A549 (cell line): ENCODE results near the gene KRT35. TPM values are rescaled to one million over a fixed set of nuclear protein-coding genes. Genes with fewer than 3 reads are reported as not detected.

ENCODE experiments used
- ATAC-seq, 2 experiments: fragments of 200-7000 bp in 1 of 2; fragments of >200 bp in 1 of 2; cut with Nextera tagmentation in 1 of 2; cut with Tn5 transposase in 1 of 2; 3 replicates each; pipeline versions ENCODE4 v1.8.0 to v1.9.1; 2018 to 2020; ENCODE audit warnings: mild to moderate bottlenecking in 1 of 2, moderate library complexity in 1 of 2
- CTCF ChIA-PET: fragments of 300-600 bp; sonication (Branson Sonifier 250); formaldehyde crosslinking; extraction: SDS; loops from one replicate; lab custom pipeline; 2021; ENCODE audit warnings: antibody characterized with exemption, inconsistent platforms; lab: Yijun Ruan, JAX
- POLR2A ChIA-PET: fragments of 350-600 bp; formaldehyde crosslinking; extraction: SDS; loops from one replicate; lab custom pipeline; 2021; ENCODE audit warnings: antibody characterized with exemption, inconsistent platforms; lab: Yijun Ruan, JAX
- DNase-seq, 2 experiments: peaks; one replicate each; pipeline versions ENCODE4 v3.0.0 to v3.0.0-alpha.2; 2011 to 2016; ENCODE audit warnings: low read depth in 1 of 2, low spot score in 1 of 2
- FAIRE-seq: peaks from 2 replicates; lab custom pipeline; 2011; peaks lifted over from hg19 to GRCh38; lab: Jason Lieb, UNC
- H3K27ac ChIP-seq, 2 experiments: fragments of >200 bp; sonication (Bioruptor Twin); formaldehyde crosslinking; 3 replicates each; pipeline ENCODE4 v1.5.1; 2016 to 2017
- H3K4me1 ChIP-seq: fragments of >200 bp; sonication (Bioruptor Twin); formaldehyde crosslinking; 3 replicates; pipeline ENCODE4 v1.6.1; 2016
- H3K4me2 ChIP-seq: fragments of >200 bp; sonication (Bioruptor Twin); formaldehyde crosslinking; 3 replicates; pipeline ENCODE4 v1.6.1; 2016
- H3K4me3 ChIP-seq: fragments of >200 bp; sonication (Bioruptor Twin); formaldehyde crosslinking; 3 replicates; pipeline ENCODE4 v1.5.1; 2016
- H3K9me3 ChIP-seq: fragments of >200 bp; sonication (Bioruptor Twin); formaldehyde crosslinking; 3 replicates; pipeline ENCODE4 v1.6.1; 2016
- CBX8 ChIP-seq: fragments of 200-600 bp; sonication (generic); IDR thresholded peaks from 2 replicates; pipeline ENCODE4 v1.6.1; 2016
- CHD4 ChIP-seq: fragments of 200-600 bp; sonication (generic); IDR thresholded peaks from 2 replicates; pipeline ENCODE4 v1.6.1; 2016; ENCODE audit warnings: antibody characterized with exemption, mild to moderate bottlenecking, borderline replicate concordance
- EP300 ChIP-seq, 2 experiments: fragments of >200 bp; sonication (Bioruptor Twin); formaldehyde crosslinking; IDR thresholded peaks; 2 replicates in 1 of 2; 3 replicates in 1 of 2; pipeline ENCODE4 v1.6.1; 2016 to 2017
- GATA3 ChIP-seq: IDR thresholded peaks from 2 replicates; pipeline ENCODE4 v1.6.1; 2012; ENCODE audit warnings: borderline replicate concordance
- HDAC2 ChIP-seq: fragments of 200-600 bp; sonication (generic); IDR thresholded peaks from 2 replicates; pipeline ENCODE4 v1.6.1; 2016
- HEYL ChIP-seq: fragments of 250-450 bp; sonication (Bioruptor Pico); IDR thresholded peaks from 2 replicates; pipeline ENCODE4 v1.8.0; 2021; ENCODE audit warnings: mild to moderate bottlenecking, moderate library complexity
- HOXB13 ChIP-seq: fragments of 250-450 bp; sonication (Bioruptor Pico); IDR thresholded peaks from 2 replicates; pipeline ENCODE4 v1.5.0; 2020; ENCODE audit warnings: low read depth, mild to moderate bottlenecking, moderate library complexity
- HOXB5 ChIP-seq: fragments of 250-450 bp; sonication (Bioruptor Pico); IDR thresholded peaks from 2 replicates; pipeline ENCODE4 v1.5.0; 2020; ENCODE audit warnings: mild to moderate bottlenecking, moderate library complexity
- KDM1A ChIP-seq: fragments of 200-600 bp; sonication (generic); IDR thresholded peaks from 2 replicates; pipeline ENCODE4 v1.6.1; 2016; ENCODE audit warnings: low read depth, mild to moderate bottlenecking
- KDM5A ChIP-seq: fragments of 200-600 bp; sonication (generic); IDR thresholded peaks from 2 replicates; pipeline ENCODE4 v1.6.1; 2016; ENCODE audit warnings: antibody characterized with exemption, mild to moderate bottlenecking
- MAX ChIP-seq: IDR thresholded peaks from 2 replicates; pipeline ENCODE4 v1.6.1; 2012
- MYC ChIP-seq: IDR thresholded peaks from 2 replicates; pipeline ENCODE4 v1.6.1; 2012; ENCODE audit warnings: mild to moderate bottlenecking, inconsistent platforms, low read length, improper control_type of control experiment, borderline replicate concordance
- POLR2AphosphoS2 ChIP-seq: conservative IDR thresholded peaks from 2 replicates; pipeline ENCODE4 v1.6.1; 2012; ENCODE audit warnings: low read length, improper control_type of control experiment, inconsistent platforms
- RFX5 ChIP-seq: fragments of 450-650 bp; IDR thresholded peaks from 2 replicates; pipeline ENCODE4 v1.7.1; 2014; ENCODE audit warnings: antibody characterized with exemption, mild to moderate bottlenecking, moderate library complexity
- TFCP2L1 ChIP-seq: fragments of 250-450 bp; sonication (Bioruptor Pico); IDR thresholded peaks from 2 replicates; pipeline ENCODE4 v1.5.0; 2021; ENCODE audit warnings: mild to moderate bottlenecking
- ZC3H11A ChIP-seq: fragments of 450-650 bp; IDR thresholded peaks from 2 replicates; pipeline ENCODE4 v1.6.1; 2014; ENCODE audit warnings: antibody characterized with exemption, mild to moderate bottlenecking
- ZNF302 ChIP-seq: fragments of 250-450 bp; sonication (Bioruptor Pico); IDR thresholded peaks from 2 replicates; pipeline ENCODE4 v1.9.0; 2021; ENCODE audit warnings: inconsistent platforms, mild to moderate bottlenecking, moderate library complexity
- ZSCAN20 ChIP-seq: fragments of 250-450 bp; sonication (Bioruptor Pico); IDR thresholded peaks from 2 replicates; pipeline ENCODE4 v1.8.0; 2022; ENCODE audit warnings: mild to moderate bottlenecking, moderate library complexity
- WGBS: methylation state at CpG from one replicate; pipeline ENCODE4 v1.1.6; 2017; ENCODE audit errors: missing lambda C conversion rate; 5-methylcytosine and 5-hydroxymethylcytosine counted together
- polyA plus RNA-seq, 4 experiments: library from polyadenylated mRNA; depleted of rRNA in 3 of 4; stranded (reverse); fragments of >200 nt; fragmentation: RNase III in 1 of 4; extraction: RNeasy Plus Mini Kit Qiagen cat#74134 plus additional on column Dnase treatment in 1 of 4; gene quantifications; 2 replicates in 3 of 4; 3 replicates in 1 of 4; pipeline ENCODE4 v1.2.3, GENCODE V29; 2011 to 2017
- TF ChIP-seq, protein P1 (sequence below): IDR thresholded peaks from 2 replicates; pipeline ENCODE4 v1.6.1; 2012
- TF ChIP-seq, protein P2 (sequence below): fragments of 250-450 bp; sonication (Bioruptor Pico); IDR thresholded peaks from 2 replicates; pipeline ENCODE4 v1.5.0; 2021; ENCODE audit warnings: mild to moderate bottlenecking, moderate library complexity, borderline replicate concordance
- TF ChIP-seq, protein P3 (sequence below): fragments of 200-600 bp; sonication (generic); IDR thresholded peaks from 2 replicates; pipeline ENCODE4 v1.6.1; 2016; ENCODE audit warnings: antibody characterized with exemption, mild to moderate bottlenecking, moderate library complexity
- TF ChIP-seq, protein P4 (sequence below): fragments of 450-650 bp; IDR thresholded peaks from 2 replicates; pipeline ENCODE4 v1.6.1; 2014; ENCODE audit warnings: antibody characterized with exemption

KRT35 gene
- polyA plus RNA-seq, 2 of the 4 experiments (the other 2 are of a cell fraction): not detected

- no peak for FAIRE-seq
- CTCF ChIA-PET: interaction anchor here (0.7 to 3.7 kb wide), 7 partner anchors 12 to 203 kb away, joined by 3 to 13 read pairs (median 5); partner anchors contain the start of gene KRT38
- Histone ChIP-seq H3K4me2 (peak overlapping the region; percentile 27; the same call in 2 of the 3 replicates), H3K9me3 (peaks cover 19% of the 10 kb centered on the region; the same call in 2 of the 3 replicates), H3K27ac (no peak overlapping the region), H3K4me3 (no peak overlapping the region), H3K4me1 (peaks cover 13% of the 10 kb centered on the region)
- DNase-seq: no peak
- POLR2A ChIA-PET: no interaction called here
- no peak for ATAC-seq
- TF ChIP-seq, protein P1, sequence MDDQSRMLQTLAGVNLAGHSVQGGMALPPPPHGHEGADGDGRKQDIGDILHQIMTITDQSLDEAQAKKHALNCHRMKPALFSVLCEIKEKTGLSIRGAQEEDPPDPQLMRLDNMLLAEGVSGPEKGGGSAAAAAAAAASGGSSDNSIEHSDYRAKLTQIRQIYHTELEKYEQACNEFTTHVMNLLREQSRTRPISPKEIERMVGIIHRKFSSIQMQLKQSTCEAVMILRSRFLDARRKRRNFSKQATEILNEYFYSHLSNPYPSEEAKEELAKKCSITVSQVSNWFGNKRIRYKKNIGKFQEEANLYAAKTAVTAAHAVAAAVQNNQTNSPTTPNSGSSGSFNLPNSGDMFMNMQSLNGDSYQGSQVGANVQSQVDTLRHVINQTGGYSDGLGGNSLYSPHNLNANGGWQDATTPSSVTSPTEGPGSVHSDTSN: no peak
- TF ChIP-seq ZC3H11A (no peak), MAX (no peak), HEYL (no peak), POLR2AphosphoS2 (no peak), GATA3 (no peak), HOXB5 (no peak), KDM1A (no peak), ZSCAN20 (CRISPR knock-in tag) (no peak), TFCP2L1 (CRISPR knock-in tag) (no peak), EP300 (IDR thresholded peaks at IDR 0.05) (no peak), ZNF302 (no peak), KDM5A (no peak), HDAC2 (no peak), RFX5 (no peak)
- TF ChIP-seq, protein P2, sequence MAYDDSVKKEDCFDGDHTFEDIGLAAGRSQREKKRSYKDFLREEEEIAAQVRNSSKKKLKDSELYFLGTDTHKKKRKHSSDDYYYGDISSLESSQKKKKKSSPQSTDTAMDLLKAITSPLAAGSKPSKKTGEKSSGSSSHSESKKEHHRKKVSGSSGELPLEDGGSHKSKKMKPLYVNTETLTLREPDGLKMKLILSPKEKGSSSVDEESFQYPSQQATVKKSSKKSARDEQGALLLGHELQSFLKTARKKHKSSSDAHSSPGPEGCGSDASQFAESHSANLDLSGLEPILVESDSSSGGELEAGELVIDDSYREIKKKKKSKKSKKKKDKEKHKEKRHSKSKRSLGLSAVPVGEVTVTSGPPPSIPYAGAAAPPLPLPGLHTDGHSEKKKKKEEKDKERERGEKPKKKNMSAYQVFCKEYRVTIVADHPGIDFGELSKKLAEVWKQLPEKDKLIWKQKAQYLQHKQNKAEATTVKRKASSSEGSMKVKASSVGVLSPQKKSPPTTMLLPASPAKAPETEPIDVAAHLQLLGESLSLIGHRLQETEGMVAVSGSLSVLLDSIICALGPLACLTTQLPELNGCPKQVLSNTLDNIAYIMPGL (CRISPR knock-in tag): no peak
- TF ChIP-seq, protein P3, sequence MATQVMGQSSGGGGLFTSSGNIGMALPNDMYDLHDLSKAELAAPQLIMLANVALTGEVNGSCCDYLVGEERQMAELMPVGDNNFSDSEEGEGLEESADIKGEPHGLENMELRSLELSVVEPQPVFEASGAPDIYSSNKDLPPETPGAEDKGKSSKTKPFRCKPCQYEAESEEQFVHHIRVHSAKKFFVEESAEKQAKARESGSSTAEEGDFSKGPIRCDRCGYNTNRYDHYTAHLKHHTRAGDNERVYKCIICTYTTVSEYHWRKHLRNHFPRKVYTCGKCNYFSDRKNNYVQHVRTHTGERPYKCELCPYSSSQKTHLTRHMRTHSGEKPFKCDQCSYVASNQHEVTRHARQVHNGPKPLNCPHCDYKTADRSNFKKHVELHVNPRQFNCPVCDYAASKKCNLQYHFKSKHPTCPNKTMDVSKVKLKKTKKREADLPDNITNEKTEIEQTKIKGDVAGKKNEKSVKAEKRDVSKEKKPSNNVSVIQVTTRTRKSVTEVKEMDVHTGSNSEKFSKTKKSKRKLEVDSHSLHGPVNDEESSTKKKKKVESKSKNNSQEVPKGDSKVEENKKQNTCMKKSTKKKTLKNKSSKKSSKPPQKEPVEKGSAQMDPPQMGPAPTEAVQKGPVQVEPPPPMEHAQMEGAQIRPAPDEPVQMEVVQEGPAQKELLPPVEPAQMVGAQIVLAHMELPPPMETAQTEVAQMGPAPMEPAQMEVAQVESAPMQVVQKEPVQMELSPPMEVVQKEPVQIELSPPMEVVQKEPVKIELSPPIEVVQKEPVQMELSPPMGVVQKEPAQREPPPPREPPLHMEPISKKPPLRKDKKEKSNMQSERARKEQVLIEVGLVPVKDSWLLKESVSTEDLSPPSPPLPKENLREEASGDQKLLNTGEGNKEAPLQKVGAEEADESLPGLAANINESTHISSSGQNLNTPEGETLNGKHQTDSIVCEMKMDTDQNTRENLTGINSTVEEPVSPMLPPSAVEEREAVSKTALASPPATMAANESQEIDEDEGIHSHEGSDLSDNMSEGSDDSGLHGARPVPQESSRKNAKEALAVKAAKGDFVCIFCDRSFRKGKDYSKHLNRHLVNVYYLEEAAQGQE: no peak
- TF ChIP-seq, protein P4, sequence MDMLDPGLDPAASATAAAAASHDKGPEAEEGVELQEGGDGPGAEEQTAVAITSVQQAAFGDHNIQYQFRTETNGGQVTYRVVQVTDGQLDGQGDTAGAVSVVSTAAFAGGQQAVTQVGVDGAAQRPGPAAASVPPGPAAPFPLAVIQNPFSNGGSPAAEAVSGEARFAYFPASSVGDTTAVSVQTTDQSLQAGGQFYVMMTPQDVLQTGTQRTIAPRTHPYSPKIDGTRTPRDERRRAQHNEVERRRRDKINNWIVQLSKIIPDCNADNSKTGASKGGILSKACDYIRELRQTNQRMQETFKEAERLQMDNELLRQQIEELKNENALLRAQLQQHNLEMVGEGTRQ: no peak
- 93% methylated on average over 11 of the region's 11 CpGs for WGBS
These were observed 16.8 kb downstream of the KRT35 start for GRCh38 chr17:41464173-41464572.

DNA sequence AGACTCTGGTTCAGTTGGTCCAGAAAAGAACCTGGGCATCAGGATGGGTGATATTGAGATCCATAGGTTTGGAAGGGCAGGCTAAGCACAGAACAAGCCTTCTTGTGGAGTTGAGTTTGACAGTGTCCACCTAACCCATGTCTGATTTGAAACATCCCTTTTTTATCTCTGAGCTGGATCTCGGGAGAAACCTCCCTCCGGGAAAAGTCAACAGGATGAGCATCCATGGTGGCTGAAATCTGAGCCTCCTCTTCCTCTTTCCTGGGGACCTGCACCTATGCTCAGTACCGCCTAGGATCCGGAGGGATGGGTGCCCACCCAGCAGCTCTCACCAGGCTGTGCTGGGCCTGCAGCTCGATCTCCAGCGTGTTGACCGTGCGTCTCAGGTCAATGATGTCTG is 17.2 kb downstream of the KRT35 start:
- H3K27ac ChIP-seq: no peak overlapping the region
- POLR2A ChIA-PET: no interaction called here
- TF ChIP-seq CHD4 (no peak), CBX8 (no peak), MYC (no peak), POLR2AphosphoS2 (no peak), HOXB13 (CRISPR knock-in tag) (no peak)
- TF ChIP-seq, protein P1: no peak
- H3K4me1 ChIP-seq: peaks cover 13% of the 10 kb centered on the region
- peaks cover 17% of the 10 kb centered on the region; the same call in 2 of the 3 replicates for H3K9me3 ChIP-seq
- DNase-seq: no peak
- CTCF ChIA-PET: interaction anchor here (0.7 to 3.7 kb wide), 7 partner anchors 12 to 204 kb away, joined by 3 to 13 read pairs (median 5); partner anchors contain the start of gene KRT38
- 91% methylated on average over 8 of the region's 8 CpGs for WGBS
- H3K4me3 ChIP-seq: no peak overlapping the region
- no peak overlapping the region for H3K4me2 ChIP-seq
- FAIRE-seq: no peak
- no peak for ATAC-seq
